HG02870 (cell line): ENCODE measurements around the gene ARHGEF4.

Experiments used
- ATAC-seq: cut with Tn5 transposase; IDR thresholded peaks from one replicate; pipeline ENCODE4 v1.9.1; 2021; ENCODE audit warnings: mild to moderate bottlenecking, moderate library complexity; ENCODE audit not compliant: unreplicated experiment

The ARHGEF4 gene, protein sequence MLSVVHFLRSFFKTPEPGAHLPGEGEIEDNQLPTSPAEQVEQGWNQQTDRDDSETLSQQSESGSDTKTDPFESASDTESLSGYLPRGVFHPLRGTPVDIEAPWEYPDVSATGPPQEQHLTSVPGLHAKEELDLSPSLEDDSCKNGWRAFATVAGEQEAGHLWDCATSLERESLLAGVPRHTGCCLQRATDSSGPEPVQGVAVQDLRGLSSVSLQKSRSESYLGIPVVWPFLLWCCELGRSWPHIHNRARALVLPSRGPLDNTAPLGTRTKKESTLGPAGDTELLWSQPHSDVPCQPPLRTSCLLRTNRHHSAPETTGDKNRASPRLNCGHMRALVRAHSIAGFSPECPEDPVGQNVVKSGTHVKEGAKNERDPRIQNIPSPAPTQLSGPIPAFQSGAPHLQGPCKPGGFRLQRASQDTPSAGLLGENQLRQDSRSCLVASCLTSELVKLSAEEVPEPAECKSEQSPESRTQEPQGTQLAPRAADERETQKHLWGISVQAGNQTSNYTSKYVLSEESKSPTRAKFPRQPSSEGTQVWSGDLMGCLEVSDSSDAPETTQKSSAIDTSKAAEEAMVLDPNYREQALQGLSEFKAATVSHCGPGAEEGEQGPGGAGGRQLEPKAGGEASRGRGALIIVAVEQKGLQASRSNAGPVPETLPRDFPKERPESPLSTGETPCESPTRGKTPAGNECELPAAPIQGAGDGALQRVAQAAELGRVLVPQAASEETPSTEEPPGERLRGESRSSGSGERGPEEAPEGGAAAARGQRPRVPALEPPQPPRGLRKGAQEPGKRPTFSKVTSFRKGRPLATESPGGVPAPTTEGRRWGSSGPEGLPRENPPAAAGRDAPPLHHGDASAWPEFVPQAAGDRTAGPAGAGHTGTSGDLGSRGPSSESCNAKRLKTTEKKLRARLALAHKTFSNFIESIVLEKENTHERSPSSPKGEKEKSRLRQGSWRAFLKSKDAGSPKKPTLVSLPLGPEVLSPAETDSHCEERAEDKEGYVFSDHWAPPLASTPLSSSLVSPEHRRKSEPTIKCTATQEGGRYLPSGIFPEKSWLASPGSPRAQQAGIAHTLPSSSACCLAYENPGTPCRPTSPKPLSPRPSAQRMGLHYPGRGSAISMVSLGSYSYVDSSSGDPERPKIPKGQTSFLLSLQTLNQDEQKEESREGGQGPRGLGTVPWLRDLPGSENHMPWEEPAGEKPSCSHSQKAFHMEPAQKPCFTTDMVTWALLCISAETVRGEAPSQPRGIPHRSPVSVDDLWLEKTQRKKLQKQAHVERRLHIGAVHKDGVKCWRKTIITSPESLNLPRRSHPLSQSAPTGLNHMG (N-terminal part only)

DNA sequence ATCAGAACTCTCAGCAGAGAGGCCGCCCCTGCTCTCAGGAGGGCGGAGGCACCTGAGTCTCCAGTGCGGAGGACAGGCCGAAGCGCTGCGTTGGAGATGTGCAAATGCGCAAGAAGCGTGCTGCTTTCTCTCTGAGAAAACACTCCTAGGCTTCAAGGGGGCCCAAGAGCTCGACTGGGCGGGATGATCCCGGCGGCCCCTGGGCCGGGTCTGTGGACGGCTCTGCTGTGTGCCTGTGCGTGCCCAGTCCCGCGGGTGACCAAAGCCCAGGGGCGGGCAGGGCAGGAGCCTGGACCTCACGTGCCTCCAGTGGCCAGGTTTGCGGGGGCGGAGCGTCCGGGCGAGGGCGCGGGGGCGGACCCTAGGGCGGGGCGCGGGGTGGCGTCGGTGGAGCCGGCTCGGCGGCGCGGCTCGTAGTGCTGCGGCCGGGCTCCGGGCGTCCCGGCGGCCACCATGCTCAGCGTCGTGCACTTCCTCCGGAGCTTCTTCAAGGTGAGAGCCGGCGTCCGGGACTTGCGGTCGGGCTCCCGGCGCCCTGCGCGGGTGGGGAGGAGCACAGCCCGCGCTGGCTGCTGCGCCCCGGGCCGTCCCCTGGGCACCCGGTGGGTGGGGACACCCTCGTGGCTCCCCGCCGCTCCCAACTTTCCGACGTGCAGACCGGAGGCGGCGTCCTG, at the start of gene ARHGEF4:
TSS of gene ARHGEF4 (plus strand) at position 414 of the 674 bp plus-strand sequence. CDS start at position 454, 40 bp downstream.
- ATAC-seq: peak; percentile 43

DNA sequence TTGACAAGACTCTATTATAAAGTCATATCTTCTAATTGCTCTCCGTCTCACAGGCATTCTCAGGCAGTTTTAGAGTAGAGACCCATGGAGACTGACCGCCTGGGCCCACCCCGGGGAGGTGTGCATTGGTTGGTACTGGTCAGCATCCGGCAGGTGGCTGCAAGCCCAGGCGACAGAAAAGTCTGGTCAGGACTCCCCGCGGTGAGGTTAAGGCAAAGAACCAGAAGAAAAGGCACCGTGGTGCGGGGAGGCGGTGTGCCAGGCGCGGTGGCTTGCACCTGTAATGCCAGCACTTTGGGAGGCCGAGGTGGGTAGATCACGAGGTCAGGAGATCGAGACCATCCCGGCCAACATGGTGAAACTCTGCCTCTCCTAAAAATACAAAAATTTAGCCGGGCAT, 48.9 kb upstream of the ARHGEF4 start:
- ATAC-seq: no peak

DNA sequence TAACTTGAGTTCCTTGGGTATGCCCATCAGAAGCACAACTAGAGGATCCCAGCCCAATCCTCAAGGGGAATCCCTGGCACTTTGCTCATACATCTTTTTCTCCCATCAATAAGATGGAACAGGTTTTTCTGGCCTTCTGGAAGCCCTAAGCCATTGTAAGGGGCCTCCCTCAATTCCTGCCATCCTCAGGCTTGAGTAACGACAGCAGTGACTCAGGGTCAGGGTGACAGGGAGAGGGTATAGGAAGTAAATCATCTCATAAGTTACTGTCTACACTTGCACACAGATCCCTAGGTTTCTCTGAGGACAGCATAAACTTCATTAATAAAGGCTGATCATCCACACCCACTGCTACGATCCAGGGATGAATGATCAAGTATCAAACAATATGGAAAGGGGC, 46.4 kb upstream of the ARHGEF4 start:
- no peak for ATAC-seq

DNA sequence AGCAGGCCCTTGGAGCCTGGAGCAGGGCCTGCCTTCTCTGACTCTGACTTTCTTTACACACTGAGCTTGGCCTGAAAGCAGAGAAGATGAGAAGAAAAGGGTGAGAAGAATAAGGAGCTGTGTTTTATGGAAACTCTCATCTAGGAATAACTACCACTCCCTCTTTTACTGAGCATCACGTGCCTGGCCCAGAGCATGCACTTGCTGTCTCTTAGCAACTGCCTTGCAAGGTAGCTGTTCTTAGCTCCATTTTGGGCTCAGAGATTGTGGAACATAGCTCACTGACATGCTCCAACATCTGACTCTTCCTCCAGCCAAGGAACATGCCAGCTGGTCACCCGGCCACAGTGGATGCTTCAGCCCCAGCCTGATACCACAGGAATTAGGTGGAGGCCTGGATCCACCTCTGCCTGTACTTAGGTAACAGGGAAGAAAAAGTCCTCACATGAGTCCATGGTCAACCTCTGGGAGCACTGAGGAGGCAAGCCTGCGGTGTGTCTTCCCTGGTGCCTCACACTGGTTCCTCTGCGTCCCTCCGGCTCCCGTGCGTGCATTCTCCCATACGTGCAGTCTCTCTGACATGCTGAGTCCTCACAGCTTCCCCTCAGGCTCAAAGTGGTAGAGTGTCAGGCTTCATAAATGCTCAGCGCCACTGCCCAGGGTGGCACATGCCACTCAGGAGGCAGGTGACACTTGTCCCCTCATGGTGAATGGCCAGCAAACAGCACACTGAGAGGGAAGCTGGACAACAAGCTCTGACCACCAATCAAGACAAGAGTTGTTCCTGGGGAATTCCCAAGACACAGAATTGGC, 45.7 kb upstream of the ARHGEF4 start:
- ATAC-seq: no peak

DNA sequence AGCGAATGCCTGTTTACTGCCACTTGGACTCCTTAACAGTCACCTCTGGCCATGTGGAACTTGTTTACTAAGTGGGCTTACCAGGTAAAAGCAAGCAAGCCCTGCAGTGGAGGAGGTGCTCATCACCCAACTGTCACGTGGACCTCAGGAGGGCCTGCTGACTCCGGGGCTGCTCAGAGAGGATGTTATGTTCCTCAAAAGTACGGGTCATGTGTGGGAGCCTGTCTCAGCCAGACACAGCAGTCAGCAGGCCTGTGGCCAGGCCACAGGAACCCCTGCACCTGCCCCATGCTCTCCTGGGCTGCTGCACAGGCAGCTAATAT, 45.1 kb upstream of the ARHGEF4 start:
- no peak for ATAC-seq

DNA sequence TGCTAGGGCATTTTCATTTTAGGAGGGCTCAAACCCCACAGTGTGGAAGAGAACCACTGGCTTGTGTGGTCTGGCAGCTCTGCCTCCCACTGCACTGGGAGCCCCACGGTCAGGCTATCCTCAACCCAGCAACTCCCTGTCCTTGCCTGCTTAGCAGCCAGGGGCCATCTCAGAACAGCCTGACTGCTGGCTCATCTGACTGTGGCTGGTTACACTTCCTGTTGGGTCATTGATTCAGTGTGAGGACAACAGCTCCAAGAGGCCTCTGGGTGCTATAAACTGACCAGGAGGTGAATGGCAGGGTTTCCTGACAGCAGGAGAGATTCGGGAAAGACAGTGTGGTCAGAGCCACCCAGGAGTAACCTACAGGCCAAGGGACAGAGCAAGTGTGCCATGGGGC, 41.3 kb upstream of the ARHGEF4 start:
- ATAC-seq: no peak

DNA sequence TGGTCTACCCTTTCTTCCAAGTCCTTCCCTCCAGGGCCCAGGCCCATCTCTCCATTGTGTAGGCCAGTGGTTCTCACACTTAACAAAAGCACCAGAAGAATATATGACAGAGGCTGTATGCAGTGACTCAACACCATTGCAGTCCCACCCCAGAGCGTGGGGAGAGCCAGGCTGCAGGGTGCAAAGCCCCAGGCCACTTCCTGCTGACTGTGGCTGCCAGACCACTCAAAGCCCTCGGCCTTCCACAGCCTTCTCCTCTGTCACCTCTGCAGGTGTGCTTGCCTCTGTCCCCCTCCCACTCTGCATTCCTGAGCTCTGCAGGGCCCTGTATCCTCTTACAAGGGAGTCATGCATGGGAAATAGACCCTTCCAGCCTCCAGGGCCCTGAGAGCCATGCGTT, 40.4 kb upstream of the ARHGEF4 start:
- no peak for ATAC-seq

DNA sequence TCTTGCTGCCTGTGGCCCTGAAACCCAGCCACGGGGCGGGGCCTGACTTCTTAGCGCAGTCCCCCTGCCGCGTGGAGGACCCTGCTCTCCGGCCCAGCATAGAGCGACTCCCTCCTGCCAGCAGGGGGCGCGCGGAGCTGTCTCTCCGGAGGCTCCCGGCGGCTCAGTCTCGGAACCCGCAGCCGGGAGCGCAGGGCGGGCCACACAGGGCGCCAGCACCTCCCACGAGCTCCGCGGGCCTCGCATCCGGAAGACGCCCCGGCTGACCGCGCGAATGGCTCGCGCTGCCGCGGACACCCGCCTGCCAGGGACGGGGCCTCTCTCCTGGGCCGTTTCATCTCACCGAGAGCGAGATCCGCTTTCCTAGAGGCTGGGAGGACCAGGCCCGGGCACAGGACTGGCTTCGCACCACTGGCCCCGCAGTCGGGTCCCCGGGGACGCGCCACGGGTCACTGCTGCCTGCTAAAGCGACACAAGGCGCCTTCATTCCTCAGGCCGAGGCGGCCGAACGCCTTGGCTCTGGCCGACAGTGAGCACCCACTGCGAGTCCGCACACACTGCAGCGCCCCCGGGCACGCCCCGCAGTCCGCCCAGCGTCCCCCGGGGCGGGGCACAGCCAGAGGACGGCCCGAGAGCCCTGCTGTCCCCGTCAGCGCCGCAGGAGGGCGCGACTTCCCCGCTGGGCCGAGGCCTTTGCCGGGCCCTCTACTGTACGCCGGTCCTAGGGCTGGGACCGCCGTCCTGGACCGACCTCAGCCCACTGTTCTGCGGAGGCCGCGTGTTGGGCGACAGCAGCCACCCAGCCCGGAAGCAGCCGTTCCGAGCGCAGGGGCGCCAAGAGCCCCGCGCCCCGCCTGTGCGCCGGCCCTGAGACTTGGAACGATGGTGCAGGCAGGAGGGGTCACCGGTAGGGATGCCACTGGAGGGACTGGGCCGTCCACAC, 39.0 kb upstream of the ARHGEF4 start:
- peak; percentile 89 for ATAC-seq

DNA sequence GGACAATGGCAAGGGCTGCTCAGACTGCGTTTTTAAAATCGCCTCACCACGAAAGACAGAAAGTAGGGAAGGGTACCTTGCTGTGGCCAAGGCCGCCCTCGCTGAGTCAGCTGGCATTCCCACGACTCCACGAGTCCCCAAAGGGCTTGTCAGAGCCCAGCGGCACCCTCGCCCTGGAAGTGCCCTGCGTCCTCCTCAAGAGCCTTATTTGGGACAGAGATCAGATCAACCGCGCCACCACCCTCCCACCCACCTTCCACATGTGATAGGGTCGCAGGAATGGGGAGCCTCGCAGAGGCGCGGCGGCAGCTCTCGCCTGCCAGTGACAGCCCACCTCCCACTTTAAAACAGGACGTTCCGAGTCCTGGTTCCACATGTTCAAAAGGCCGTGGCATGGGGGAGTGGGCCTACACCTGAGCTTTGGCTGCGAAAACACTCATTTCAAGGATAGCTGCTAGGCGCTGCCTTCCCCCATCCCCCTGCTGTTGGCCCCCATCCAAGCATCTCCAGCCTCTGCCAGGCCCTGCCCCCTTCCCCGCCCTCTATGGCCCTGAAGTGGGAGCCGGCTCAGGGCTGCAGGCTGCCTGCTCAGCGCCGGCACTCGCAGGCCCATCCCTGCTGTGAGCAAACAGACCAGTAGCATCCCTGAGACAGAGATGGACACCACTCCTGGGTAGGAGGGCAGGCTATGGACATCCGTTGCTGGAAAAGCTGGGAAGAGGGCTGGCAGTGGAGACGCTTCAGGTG, 38.1 kb upstream of the ARHGEF4 start:
- no peak for ATAC-seq

DNA sequence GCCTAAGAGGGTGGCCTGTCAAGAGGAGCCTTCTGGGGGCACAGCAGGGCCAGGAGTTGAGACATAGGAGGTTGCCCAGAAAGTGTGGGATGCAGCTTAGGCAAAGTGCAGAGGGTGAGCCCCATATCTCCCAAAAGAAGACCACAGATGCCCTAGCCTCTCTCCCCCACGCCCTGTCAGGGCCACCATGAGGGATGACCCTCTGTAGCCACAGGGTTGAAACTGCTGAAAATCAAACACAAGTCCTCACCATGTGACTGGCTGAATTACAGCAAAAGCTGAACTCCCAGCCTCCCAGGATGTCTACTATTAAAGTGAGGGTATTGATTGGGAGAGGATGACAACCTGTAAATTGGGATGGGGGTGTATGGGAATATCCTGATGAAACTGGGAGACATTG, 37.4 kb upstream of the ARHGEF4 start:
- ATAC-seq: no peak

DNA sequence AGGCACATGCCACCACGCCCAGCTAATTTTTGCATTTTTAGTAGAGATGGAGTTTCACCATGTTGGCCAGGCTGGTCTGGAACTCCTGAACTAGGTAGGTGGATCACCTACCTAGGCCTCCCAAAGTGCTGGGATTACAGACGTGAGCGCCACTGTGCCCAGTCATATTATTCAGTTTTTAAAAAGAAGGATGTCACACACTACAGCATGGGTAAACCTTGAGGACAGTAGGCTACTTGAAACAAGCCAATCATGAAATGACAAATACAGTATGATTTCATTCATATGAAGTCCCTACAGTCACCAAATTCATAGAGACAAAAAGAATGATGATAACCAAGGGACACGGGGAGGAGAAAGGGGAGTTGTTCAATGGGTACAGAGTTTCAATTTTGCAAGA, 31.1 kb upstream of the ARHGEF4 start:
- no peak for ATAC-seq

DNA sequence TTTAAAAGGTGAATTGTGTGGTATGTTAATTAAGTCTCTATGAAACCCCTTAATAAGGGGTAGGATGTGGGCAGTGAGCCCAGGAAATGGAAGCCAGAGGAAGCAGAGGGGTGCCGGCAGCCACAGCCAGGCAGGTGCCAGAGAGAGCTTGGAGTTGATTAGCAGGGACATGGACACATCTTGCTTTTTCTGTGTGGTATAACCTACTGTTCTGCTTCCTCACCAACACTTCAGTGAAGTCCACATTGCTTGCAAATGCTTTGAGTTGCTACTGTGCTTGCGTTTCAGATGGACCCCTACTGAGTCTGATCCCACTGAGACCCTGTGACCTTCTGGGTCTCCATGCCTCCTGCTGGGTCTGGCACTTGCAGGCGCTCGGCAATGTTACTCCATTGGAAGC, 30.3 kb upstream of the ARHGEF4 start:
- ATAC-seq: no peak

DNA sequence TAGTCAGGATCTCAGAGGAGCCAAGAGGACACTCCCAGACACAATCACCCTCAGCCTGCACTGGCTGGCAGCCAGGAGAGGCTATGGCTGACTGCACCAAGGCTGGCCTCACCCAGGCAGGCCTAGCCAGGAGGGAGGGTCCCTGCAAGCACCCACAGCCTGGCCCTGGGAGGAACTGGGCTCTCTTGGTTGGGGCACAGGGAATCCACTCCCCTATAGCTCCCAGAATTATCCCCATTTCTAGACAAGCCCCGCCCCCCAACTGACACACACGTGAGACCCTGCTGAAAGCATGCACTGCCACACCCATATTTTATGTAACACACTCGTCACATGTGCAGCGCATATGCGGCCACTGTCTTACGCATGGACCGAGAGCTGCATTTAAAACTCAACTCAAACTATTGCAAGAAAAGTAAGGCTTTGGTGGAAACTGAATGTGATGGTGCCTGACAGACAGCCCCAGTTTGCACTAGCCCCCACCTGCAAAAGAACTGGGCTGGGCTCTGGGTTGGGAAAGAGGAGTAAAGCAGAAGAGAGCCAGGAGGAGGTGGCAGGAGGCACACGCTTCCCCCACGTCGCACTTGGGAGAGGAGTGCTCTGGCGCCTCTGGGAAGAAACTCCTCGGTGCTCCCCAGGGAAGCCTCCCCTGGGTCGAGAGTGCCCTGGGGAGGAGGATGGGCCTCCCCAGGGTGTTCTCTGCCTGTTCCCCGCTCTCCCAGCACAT, 28.9 kb upstream of the ARHGEF4 start:
- ATAC-seq: no peak

DNA sequence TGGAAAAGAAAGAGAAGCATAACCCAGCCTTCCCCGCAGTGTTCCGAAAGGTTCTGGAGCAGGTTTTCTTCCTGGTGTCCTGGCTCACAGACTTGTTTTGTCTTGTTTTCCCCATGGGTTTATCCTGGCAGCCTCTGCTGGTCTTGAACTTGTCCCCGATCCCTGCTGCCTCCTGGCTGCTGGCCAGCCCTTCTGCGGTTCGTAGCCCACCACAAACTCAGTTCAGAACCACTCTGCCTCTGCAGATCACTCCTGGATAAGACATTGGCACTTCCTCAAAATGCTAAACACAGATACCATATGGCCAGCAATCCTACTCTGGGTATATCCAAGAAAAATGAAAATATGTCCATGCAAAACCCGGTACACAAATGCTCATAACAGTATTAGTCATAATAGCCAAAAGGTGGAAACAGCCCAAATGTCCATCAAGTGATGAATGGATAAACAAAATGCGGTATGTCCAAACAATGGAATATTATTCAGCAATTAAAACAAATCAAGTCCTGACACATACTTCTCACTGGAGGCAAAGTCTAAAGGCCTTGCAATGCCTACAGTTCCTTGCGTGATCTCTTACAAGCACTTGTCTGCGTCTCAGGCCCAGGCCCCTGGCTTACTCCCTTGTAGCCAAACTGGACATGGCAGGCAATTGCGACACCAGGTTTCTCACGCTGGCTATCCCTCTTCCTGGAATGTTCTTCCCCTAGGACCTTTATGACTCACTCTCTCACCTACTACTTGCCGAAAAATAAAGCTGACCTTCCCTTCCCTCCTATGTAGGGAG, 28.0 kb upstream of the ARHGEF4 start:
- no peak for ATAC-seq

DNA sequence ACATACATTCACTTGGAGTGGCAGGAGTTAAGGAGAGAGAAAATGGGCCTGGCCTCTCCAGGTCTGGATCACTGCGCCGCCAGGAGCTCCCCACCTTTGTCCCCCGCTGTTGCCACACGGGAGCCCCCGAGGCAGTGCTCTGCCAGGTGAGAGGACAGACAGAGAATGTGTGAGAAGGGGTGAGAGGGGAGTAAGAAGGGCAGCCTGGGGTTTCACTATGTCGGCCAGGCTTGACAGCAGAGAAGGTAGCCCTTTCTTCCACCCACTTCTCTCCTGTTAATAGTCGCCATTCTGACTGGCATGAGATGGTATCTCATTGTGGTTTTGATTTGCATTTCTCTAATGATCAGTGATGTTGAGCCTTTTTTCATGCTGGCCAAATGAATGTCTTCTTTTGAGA, 26.2 kb upstream of the ARHGEF4 start:
- no peak for ATAC-seq

DNA sequence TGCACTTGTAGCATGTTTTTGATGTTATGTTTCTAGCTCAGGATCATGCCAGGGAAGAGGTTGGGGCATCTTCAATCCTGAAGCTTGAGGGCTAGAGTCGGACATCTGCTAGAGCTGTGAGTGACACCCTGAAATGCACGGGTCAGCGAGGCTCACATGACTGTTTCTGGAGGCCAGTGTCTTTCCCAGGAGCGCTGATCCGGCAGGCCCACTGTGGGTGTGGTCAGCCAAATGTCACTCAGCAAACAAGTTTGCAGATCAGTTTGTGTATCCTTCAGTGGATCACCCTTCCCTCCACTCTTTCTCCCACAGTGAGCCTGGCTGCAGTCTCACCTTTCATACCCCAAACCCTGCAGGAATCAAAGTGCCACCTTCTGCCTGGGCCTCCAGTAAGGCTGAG, 23.0 kb upstream of the ARHGEF4 start:
- ATAC-seq: no peak
